ENCODE data around the gene LDB2.

- no peak for TF ChIP-seq EZH2 (IDR thresholded peaks at IDR 0.05)
- no peak for TF ChIP-seq POLR2AphosphoS5 (IDR thresholded peaks at IDR 0.05; ENCODE audit: borderline replicate concordance, low read depth, low read length)
Measured at GRCh38 chr4:16818005-16818404, 80.4 kb downstream of the LDB2 start.
